Neural progenitor cell (in vitro differentiated cells): ENCODE measurements around the gene NRG3.

Experiments used
- CTCF ChIP-seq: fragments of 200-600 bp; sonication (generic); IDR thresholded peaks from 2 replicates; pipeline ENCODE4 v1.5.1; 2017; ENCODE audit warnings: antibody characterized with exemption, mild to moderate bottlenecking
- EZH2 ChIP-seq: fragments of 200-600 bp; sonication (generic); IDR thresholded peaks from 2 replicates; pipeline ENCODE4 v1.6.1; 2017; ENCODE audit warnings: antibody characterized with exemption, mild to moderate bottlenecking, moderate library complexity
- EZH2phosphoT487 ChIP-seq: fragments of 200-600 bp; sonication (generic); IDR thresholded peaks from 2 replicates; pipeline ENCODE4 v1.6.1; 2017; ENCODE audit warnings: antibody characterized with exemption

GRCh38 chr10:82922755-82923154, 1047.8 kb downstream of the NRG3 start:
- no peak for TF ChIP-seq CTCF
- no peak for TF ChIP-seq EZH2
- TF ChIP-seq EZH2phosphoT487, result no peak
